ENCODE results near the gene STAT5A.
"Not testable (repeated sequence)": the region's sequence is repeated elsewhere in the genome, so short reads cannot be mapped to it uniquely, and the experiment has no call there.

Gene STAT5A

GRCh38 chr17:42286411-42287221 lies 1.7 kb upstream of the STAT5A start:
- DNase-seq, result no peak

GRCh38 chr17:42287305-42287976 lies 857 bp upstream of the STAT5A start:
- DNase-seq, result no peak

GRCh38 chr17:42288803-42289610 lies 709 bp downstream of the STAT5A start:
- no peak for DNase-seq

- no peak for DNase-seq
Observed at GRCh38 chr17:42289611-42290181, 1.4 kb downstream of the STAT5A start.

- DNase-seq, result no peak
Observed at GRCh38 chr17:42290577-42290976, 2.3 kb downstream of the STAT5A start.

GRCh38 chr17:42291129-42291528 lies 2.8 kb downstream of the STAT5A start:
- DNase-seq, result peak; percentile 54

GRCh38 chr17:42294469-42295398 lies 6.4 kb downstream of the STAT5A start:
- no peak for DNase-seq

GRCh38 chr17:42296012-42296411 lies 7.7 kb downstream of the STAT5A start:
- DNase-seq, result no peak

GRCh38 chr17:42297775-42298174 lies 9.5 kb downstream of the STAT5A start:
- DNase-seq, result not testable (repeated sequence)

- not testable (repeated sequence) for DNase-seq
Observed at GRCh38 chr17:42299361-42299760, 11.1 kb downstream of the STAT5A start.

GRCh38 chr17:42299913-42300312 lies 11.6 kb downstream of the STAT5A start:
- not testable (repeated sequence) for DNase-seq

GRCh38 chr17:42301022-42301421 lies 12.7 kb downstream of the STAT5A start:
- DNase-seq, result no peak

GRCh38 chr17:42303694-42304093 lies 15.4 kb downstream of the STAT5A start:
- DNase-seq, result no peak

- no peak for DNase-seq
Observed at GRCh38 chr17:42304187-42305030, 16.1 kb downstream of the STAT5A start.

- DNase-seq, result not testable (repeated sequence)
Observed at GRCh38 chr17:42305031-42305330, 16.7 kb downstream of the STAT5A start.

GRCh38 chr17:42305543-42306384 lies 17.5 kb downstream of the STAT5A start:
- no peak for DNase-seq

GRCh38 chr17:42306385-42306667 lies 18.0 kb downstream of the STAT5A start:
- no peak for DNase-seq

GRCh38 chr17:42307362-42307927 lies 19.1 kb downstream of the STAT5A start:
- no peak for DNase-seq

GRCh38 chr17:42308446-42308845 lies 20.1 kb downstream of the STAT5A start:
- no peak for DNase-seq

- no peak for DNase-seq
Observed at GRCh38 chr17:42309142-42309541, 20.8 kb downstream of the STAT5A start.

All from NCI-H82 (cell line).